ENCODE data around the gene EFNB2.

- TF ChIP-seq, protein P1, sequence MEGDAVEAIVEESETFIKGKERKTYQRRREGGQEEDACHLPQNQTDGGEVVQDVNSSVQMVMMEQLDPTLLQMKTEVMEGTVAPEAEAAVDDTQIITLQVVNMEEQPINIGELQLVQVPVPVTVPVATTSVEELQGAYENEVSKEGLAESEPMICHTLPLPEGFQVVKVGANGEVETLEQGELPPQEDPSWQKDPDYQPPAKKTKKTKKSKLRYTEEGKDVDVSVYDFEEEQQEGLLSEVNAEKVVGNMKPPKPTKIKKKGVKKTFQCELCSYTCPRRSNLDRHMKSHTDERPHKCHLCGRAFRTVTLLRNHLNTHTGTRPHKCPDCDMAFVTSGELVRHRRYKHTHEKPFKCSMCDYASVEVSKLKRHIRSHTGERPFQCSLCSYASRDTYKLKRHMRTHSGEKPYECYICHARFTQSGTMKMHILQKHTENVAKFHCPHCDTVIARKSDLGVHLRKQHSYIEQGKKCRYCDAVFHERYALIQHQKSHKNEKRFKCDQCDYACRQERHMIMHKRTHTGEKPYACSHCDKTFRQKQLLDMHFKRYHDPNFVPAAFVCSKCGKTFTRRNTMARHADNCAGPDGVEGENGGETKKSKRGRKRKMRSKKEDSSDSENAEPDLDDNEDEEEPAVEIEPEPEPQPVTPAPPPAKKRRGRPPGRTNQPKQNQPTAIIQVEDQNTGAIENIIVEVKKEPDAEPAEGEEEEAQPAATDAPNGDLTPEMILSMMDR (IDR thresholded peaks at IDR 0.05): no peak
- TF ChIP-seq POLR2A (IDR thresholded peaks at IDR 0.05) (no peak), EP300 (IDR thresholded peaks at IDR 0.05) (no peak)
Observed at GRCh38 chr13:106474912-106475311, 60.5 kb downstream of the EFNB2 start.

All from sigmoid colon (tissue), 4 donors.